HL-60 (cell line): ENCODE results near the gene AOC1.

Experiments used
- REST ChIP-seq: IDR thresholded peaks from 2 replicates; pipeline ENCODE4 v1.6.1; 2012; ENCODE audit warnings: low read depth; ENCODE audit not compliant: insufficient replicate concordance
- TF ChIP-seq, protein P1 (sequence below): IDR thresholded peaks from one replicate; pipeline ENCODE4 v1.5.1; 2011; ENCODE audit warnings: low read length, control low read depth, inconsistent platforms; ENCODE audit not compliant: insufficient read depth

GRCh38 chr7:150900675-150901074 is 48.4 kb downstream of the AOC1 start:
- TF ChIP-seq, protein P1, sequence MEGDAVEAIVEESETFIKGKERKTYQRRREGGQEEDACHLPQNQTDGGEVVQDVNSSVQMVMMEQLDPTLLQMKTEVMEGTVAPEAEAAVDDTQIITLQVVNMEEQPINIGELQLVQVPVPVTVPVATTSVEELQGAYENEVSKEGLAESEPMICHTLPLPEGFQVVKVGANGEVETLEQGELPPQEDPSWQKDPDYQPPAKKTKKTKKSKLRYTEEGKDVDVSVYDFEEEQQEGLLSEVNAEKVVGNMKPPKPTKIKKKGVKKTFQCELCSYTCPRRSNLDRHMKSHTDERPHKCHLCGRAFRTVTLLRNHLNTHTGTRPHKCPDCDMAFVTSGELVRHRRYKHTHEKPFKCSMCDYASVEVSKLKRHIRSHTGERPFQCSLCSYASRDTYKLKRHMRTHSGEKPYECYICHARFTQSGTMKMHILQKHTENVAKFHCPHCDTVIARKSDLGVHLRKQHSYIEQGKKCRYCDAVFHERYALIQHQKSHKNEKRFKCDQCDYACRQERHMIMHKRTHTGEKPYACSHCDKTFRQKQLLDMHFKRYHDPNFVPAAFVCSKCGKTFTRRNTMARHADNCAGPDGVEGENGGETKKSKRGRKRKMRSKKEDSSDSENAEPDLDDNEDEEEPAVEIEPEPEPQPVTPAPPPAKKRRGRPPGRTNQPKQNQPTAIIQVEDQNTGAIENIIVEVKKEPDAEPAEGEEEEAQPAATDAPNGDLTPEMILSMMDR: no peak
- no peak for TF ChIP-seq REST
